ENCODE results near the gene NPPC. TPM values are rescaled to one million over a fixed set of nuclear protein-coding genes. Genes with fewer than 3 reads are reported as not detected.

The NPPC gene
- total RNA-seq, 1 experiment from 2014 or later, result 0.98 TPM

GRCh38 chr2:231960810-231961348, 34.7 kb upstream of the NPPC start:
- H3K36me3 Mint-ChIP-seq, result no peaks in the 10 kb centered on the region
- ChIA-PET CTCF (interaction anchor here (2.9 kb wide), 1 partner anchor 35 kb away, joined by 10 read pairs; the partner anchor contains the start of gene NPPC), POLR2A (interaction anchor here (0.7 to 1.0 kb wide), 2 partner anchors 30 to 137 kb away, joined by 3 to 4 read pairs; no protein-coding TSS in a partner anchor)
- no peak for TF ChIP-seq ESRRA (CRISPR knock-in tag; IDR thresholded peaks at IDR 0.05; ENCODE audit: borderline replicate concordance)
- peaks cover 16% of the 10 kb centered on the region for H3K27me3 Mint-ChIP-seq (ENCODE audit: low read depth)
- peak overlapping the region; percentile 54 for H3K27ac Mint-ChIP-seq
- DNase-seq (ENCODE audit: low spot score) (no peak), ATAC-seq (no peak; the same call in 1 of the 2 replicates)
- peak overlapping the region; percentile 79 for H3K4me3 Mint-ChIP-seq
- H3K9me3 Mint-ChIP-seq, result peaks cover 6% of the 10 kb centered on the region
- H3K4me1 Mint-ChIP-seq, result peaks cover 8% of the 10 kb centered on the region

DNA sequence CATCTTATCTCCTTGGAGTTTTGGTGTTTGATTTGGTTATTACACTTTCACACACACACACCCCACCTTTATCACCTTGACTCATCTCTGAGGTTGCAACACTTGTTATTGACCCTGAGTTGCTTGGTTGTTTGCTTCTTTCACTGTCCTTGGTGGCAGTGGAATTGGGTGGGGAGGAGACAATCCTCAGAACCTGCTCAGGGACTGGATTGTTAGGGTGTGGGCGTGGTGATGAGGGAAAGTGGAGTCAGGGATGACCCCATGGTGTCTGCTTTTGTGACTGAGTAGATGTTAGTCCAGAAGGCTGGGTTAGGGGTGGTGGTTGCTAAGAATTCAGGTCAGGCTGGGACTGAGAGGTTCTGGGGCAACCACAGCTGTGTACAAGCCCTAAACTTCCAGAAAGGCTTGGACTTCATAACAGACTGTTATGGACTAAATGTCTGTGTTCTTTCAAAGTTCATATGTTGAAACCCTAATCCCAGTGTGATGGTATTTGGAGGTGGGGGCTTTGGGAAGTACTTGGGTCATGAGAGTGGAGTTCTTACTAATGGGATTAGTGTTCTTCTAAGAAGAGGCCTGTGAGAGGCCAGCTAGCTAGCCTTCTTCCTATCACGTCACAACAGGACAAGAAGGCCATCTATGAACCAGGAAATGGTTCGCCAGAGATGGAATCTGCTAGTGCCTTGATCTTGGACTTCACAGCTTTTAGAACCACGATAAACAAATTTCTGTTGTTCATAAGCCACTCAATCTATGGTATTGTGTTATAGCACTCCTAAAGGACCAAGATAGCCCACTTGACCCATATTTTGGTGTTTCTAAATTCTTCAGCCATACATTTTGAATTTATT, 31.9 kb upstream of the NPPC start:
- Mint-ChIP-seq H3K36me3 (no peaks in the 10 kb centered on the region), H3K4me3 (no peak overlapping the region), H3K4me1 (peaks cover 8% of the 10 kb centered on the region), H3K27ac (no peak overlapping the region), H3K27me3 (ENCODE audit: low read depth) (peaks cover 18% of the 10 kb centered on the region), H3K9me3 (peaks cover 6% of the 10 kb centered on the region)
- POLR2A ChIA-PET, result no interaction called here
- ATAC-seq (no peak), DNase-seq (ENCODE audit: low spot score) (no peak)
- CTCF ChIA-PET, result no interaction called here
- TF ChIP-seq GABPB1 (CRISPR knock-in tag; IDR thresholded peaks at IDR 0.05) (0 out of 2 replicates have a peak, but pooled peaks have one; percentile 37), ATF6 (CRISPR knock-in tag; IDR thresholded peaks at IDR 0.05) (no peak)

DNA sequence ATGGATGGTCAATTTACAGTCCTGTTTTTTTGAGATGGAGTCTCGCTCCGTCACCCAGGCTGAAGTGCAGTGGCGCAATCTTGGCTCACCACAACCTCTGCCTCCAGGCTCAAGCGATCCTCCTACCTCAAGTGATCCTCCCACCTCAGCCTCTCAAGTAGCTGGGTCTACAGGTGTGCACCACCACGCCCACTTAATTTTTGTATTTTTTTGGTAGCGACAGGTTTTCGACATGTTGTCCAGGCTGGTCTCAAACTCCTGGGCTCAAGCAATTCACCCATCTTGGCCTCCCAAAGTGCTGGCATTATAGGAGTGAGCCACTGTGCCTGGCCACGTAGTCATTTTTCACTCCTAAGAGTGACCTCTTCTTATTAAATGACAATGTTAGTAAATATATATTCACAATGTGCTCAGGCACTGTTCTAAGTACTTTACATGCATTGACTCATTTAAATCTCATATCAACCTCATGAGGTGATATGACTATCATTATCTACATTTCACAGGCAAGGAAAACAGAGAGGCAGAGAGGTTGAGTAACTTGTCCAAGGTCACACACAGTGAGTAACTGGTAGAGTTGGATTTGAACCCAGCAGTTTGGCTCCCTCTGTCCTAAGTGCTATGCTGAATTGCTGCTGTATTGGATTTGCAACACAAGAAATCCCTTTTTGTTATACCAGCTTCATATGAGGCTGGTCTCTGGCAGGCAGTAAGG, 29.7 kb upstream of the NPPC start:
- H3K9me3 Mint-ChIP-seq, result peaks cover 8% of the 10 kb centered on the region
- POLR2A ChIA-PET, result no interaction called here
- CTCF ChIA-PET, result no interaction called here
- no peak overlapping the region for H3K4me3 Mint-ChIP-seq
- peaks cover 11% of the 10 kb centered on the region for H3K27me3 Mint-ChIP-seq (ENCODE audit: low read depth)
- H3K36me3 Mint-ChIP-seq, result no peaks in the 10 kb centered on the region
- H3K27ac Mint-ChIP-seq, result no peak overlapping the region
- peaks cover 3% of the 10 kb centered on the region for H3K4me1 Mint-ChIP-seq
- DNase-seq (ENCODE audit: low spot score), result no peak
- TF ChIP-seq HMGA2 (CRISPR knock-in tag; IDR thresholded peaks at IDR 0.05) (no peak), MAX (CRISPR knock-in tag; IDR thresholded peaks at IDR 0.05) (no peak)
- no peak for ATAC-seq

DNA sequence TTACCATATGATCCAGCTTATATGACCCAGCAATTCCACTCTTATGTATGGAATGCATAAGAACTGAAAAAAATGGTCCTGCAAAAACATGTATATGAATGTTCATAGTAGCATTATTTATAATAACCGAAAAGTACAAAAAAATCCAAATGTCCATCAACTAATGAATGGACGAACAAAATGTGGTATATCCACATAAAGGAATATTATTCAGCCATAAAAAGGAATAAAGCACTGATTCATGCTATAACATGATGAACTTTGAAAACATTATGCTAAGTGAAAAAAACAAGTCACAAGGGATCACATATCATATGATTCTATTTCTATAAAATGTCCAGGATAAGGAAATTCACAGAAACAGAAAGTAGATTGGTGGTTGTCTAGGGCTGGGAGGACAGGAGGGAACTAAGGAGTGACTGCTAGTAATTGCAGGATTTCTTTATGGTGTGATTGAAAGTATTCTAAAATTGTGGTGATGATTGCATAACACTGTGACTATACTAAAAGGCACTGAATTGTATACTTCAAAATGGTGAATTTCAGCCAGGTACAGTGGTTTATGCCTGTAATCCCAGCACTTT, 25.3 kb upstream of the NPPC start:
- Mint-ChIP-seq H3K27ac (no peak overlapping the region), H3K9me3 (peaks cover 14% of the 10 kb centered on the region), H3K4me3 (no peak overlapping the region), H3K4me1 (no peaks in the 10 kb centered on the region), H3K36me3 (no peaks in the 10 kb centered on the region), H3K27me3 (ENCODE audit: low read depth) (peaks cover 6% of the 10 kb centered on the region; the same call in 1 of the 2 replicates)
- no peak for TF ChIP-seq FOXK1 (CRISPR knock-in tag; IDR thresholded peaks at IDR 0.05)
- no peak for TF ChIP-seq NR1H2 (CRISPR knock-in tag; IDR thresholded peaks at IDR 0.05)
- no peak for TF ChIP-seq TEAD4 (CRISPR knock-in tag; IDR thresholded peaks at IDR 0.05)
- no peak for TF ChIP-seq PRRX2 (CRISPR knock-in tag; IDR thresholded peaks at IDR 0.05)
- TF ChIP-seq ZNF263 (CRISPR knock-in tag; IDR thresholded peaks at IDR 0.05; ENCODE audit: low read depth), result no peak
- ATAC-seq (no peak), DNase-seq (ENCODE audit: low spot score) (no peak)
- POLR2A ChIA-PET, result no interaction called here
- CTCF ChIA-PET, result no interaction called here

DNA sequence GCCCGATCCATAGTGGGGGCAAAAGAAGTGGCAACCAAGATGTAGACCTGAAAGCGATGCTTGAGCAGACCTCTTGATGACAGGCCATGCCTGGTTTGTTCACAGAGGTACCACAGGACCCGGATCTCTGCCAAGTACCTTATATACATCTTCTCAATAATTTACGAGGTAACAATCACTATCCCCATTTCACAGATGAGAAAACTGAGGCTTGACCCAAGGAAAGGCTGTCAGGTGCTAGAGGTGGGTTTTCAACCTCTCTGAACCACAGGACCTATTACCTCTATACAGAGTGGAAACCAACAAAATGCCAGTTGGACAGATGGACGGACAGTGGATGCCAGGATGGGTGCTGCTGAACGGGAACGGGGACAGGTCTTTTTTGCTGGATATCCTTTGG, 21.5 kb upstream of the NPPC start:
- Mint-ChIP-seq H3K4me3 (no peak overlapping the region), H3K36me3 (no peaks in the 10 kb centered on the region), H3K9me3 (peaks cover 14% of the 10 kb centered on the region), H3K27me3 (ENCODE audit: low read depth) (no peaks in the 10 kb centered on the region), H3K27ac (no peak overlapping the region), H3K4me1 (no peaks in the 10 kb centered on the region)
- ATAC-seq (no peak), DNase-seq (ENCODE audit: low spot score) (no peak)
- no peak for TF ChIP-seq GRHL2 (CRISPR knock-in tag; IDR thresholded peaks at IDR 0.05; ENCODE audit: insufficient replicate concordance, severe bottlenecking)
- no peak for TF ChIP-seq ESRRA (CRISPR knock-in tag; IDR thresholded peaks at IDR 0.05; ENCODE audit: borderline replicate concordance)
- TF ChIP-seq, protein P1, sequence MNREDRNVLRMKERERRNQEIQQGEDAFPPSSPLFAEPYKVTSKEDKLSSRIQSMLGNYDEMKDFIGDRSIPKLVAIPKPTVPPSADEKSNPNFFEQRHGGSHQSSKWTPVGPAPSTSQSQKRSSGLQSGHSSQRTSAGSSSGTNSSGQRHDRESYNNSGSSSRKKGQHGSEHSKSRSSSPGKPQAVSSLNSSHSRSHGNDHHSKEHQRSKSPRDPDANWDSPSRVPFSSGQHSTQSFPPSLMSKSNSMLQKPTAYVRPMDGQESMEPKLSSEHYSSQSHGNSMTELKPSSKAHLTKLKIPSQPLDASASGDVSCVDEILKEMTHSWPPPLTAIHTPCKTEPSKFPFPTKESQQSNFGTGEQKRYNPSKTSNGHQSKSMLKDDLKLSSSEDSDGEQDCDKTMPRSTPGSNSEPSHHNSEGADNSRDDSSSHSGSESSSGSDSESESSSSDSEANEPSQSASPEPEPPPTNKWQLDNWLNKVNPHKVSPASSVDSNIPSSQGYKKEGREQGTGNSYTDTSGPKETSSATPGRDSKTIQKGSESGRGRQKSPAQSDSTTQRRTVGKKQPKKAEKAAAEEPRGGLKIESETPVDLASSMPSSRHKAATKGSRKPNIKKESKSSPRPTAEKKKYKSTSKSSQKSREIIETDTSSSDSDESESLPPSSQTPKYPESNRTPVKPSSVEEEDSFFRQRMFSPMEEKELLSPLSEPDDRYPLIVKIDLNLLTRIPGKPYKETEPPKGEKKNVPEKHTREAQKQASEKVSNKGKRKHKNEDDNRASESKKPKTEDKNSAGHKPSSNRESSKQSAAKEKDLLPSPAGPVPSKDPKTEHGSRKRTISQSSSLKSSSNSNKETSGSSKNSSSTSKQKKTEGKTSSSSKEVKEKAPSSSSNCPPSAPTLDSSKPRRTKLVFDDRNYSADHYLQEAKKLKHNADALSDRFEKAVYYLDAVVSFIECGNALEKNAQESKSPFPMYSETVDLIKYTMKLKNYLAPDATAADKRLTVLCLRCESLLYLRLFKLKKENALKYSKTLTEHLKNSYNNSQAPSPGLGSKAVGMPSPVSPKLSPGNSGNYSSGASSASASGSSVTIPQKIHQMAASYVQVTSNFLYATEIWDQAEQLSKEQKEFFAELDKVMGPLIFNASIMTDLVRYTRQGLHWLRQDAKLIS (CRISPR knock-in tag; IDR thresholded peaks at IDR 0.05; ENCODE audit: borderline replicate concordance), result no peak
- TF ChIP-seq, protein P2, sequence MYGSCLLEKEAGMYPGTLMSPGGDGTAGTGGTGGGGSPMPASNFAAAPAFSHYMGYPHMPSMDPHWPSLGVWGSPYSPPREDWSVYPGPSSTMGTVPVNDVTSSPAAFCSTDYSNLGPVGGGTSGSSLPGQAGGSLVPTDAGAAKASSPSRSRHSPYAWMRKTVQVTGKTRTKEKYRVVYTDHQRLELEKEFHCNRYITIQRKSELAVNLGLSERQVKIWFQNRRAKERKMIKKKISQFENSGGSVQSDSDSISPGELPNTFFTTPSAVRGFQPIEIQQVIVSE (CRISPR knock-in tag; IDR thresholded peaks at IDR 0.05; ENCODE audit: borderline replicate concordance), result no peak
- TF ChIP-seq E2F1 (CRISPR knock-in tag; IDR thresholded peaks at IDR 0.05), result no peak
- ChIA-PET CTCF (no interaction called here), POLR2A (no interaction called here)
